IPS DF 4.7 (cell line): ENCODE data around the gene EEF2K.
"Not testable (repeated sequence)": the region's sequence is repeated elsewhere in the genome, so short reads cannot be mapped to it uniquely, and the experiment has no call there.

ENCODE experiments used
- DNase-seq: peaks from one replicate; pipeline ENCODE4 v3.0.0-alpha.2; 2013; ENCODE audit warnings: low spot score; ENCODE audit errors: extremely low read depth

EEF2K gene

DNA sequence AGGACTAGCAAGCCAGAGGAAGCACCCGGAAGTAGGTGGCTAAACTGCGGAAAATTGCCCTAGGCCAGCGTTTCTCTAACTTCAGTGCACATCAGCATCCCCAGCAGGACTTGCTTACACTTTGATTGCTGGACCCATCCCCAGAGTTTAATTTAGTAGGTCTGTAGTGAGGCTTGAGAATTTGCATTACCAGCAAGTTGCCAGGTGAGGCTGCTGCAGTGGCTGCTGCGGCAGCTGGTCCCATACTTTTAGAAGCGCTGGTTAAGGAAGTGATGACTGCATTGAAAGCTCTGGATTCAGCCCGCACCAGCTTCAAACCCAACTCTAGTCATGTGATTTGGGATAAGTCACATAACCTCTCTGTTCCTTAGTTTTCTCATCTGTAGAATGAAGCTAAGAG lies 4.2 kb downstream of the EEF2K start:
- no peak for DNase-seq

DNA sequence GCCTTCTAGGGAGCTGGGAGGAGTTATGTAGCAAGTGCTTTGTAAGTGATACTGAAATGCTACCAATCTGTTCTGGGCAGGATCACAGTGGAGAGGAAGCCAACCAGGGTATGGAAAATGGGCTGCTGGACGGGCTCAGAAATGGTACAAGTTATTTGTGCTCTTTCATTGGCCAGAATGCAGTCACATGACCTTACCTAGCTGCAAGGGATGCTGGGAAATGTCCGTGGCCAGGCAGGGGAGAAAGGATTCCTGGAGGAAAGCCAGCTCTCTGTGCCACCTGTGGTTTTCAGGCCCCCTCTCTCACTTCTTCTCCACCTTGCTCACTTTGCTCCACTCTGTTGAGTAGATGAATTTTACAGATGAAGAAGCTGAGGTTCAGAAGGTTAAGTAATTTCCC lies 4.8 kb downstream of the EEF2K start:
- no peak for DNase-seq

DNA sequence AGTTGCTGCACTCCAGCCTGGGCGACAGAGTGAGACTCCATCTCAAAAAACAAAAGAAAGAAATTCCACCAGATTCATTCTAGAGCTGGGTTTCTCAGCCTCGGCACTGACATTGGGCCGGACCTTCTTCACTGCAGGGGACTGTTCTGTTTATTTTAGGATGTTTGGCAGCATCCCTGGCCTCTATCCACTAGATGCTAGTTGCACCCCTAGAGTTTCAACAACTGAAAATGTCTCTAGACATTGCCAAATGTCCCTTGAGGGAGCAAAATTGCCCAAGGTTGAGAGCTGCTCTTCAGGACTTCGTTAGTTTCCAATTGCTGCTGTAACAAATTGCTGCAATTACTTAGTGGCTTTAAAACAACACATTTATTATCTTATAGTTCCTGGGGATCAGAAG lies 7.2 kb downstream of the EEF2K start:
- DNase-seq: no peak

DNA sequence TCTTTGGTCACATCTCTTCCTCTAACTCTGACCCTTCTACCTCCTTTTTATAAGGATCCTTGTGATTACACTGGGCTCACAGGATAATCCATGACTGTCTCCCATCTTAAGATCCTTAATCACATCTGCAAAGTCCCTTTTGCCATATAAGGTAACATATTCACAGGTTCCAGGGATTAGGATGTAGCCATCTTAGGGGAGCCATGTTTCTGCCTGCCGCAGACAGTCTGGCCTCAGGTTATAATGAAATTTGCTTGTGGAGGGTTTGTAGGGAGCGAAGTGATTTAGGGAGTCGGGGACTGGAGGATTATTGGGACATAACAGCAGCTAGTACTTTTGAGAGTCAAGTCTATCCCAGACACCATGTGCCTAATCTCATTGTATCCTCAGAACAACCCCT lies 7.7 kb downstream of the EEF2K start:
- no peak for DNase-seq

DNA sequence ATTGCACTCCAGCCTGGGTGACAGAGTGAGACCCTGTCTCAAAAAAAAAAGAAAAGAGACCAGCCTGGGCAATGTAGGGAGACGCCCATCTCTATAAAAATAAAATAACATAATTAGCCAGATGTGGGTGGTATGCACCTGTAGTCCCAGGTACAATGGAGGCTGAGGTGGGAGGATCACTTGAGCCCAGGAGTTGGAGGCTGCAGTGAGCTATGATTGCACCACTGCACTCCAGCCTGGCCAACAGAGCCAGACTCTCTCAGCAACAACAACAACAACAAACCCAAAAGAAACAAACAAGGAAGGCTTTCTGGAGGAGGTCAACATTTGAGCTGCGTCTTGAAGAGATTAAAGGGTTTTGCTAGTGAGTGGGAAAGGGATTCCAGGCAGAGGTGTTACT lies 8.3 kb downstream of the EEF2K start:
- no peak for DNase-seq

DNA sequence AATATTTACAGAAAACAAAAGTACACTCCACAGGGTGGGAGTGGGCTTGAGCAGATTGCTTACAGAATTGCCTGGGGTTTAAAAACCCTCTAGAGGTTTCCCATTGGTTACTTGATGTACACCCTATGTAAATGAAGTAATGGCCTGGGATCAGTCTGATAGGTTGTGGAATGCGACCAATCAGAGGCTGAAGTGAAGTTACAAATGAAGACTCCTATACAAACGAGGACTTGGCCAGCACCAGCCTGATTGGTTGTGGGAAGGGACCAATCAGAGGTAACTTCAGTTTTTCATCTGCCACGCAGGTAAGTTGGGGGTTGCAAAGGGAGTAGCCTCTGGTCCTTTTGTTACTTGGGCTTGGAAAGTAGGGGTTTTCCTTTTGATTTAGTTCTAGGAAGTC lies 8.8 kb downstream of the EEF2K start:
- no peak for DNase-seq

DNA sequence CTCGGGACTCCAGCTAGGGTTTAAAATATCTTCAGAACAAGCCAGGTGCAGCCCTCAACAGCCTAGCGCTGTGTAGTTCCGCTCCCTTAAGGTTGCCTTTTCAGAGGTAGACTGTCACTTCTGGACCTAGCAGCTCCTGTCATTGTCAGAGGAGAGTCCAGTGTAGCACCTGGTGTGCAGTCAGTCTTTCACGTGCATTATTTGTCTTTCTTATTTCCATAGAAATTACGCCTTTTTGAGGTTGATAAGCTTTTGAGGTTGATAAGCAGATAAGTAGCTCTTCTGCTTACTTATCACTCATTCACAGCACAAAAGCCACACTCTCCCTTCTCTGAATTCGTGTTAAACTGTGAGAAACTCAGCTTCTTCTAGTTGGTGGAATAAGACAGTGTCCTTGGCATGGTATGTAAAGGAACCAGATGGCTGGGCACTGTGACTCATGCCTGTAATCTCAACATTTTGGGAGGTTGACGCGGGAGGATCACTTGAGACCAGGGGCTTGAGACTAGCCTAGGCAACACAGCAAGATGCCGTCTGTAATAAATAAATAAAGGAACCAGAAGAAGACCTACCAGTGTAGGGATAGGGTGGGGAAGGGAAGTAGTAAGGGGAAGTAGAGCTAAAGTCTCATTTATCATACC lies 10.2 kb downstream of the EEF2K start:
- DNase-seq: no peak

DNA sequence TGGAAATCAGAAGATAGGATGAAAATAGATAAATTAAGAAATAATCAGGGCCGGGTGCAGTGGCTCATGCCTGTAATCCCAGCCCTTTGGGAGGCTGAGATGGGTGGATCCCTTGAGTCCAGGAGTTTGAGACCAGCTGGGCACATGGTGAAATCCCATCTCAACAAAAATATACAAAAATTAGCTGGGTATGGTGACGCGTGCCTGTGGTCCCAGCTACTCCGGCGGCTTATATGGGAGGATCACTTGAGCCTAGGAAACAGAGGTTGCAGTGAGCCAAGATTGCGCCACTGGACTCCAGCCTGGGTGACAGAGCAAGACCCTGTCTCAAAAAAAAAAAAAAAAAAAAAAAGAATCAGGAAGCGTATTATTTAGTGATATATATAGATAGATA lies 10.8 kb downstream of the EEF2K start:
- DNase-seq: not testable (repeated sequence)

DNA sequence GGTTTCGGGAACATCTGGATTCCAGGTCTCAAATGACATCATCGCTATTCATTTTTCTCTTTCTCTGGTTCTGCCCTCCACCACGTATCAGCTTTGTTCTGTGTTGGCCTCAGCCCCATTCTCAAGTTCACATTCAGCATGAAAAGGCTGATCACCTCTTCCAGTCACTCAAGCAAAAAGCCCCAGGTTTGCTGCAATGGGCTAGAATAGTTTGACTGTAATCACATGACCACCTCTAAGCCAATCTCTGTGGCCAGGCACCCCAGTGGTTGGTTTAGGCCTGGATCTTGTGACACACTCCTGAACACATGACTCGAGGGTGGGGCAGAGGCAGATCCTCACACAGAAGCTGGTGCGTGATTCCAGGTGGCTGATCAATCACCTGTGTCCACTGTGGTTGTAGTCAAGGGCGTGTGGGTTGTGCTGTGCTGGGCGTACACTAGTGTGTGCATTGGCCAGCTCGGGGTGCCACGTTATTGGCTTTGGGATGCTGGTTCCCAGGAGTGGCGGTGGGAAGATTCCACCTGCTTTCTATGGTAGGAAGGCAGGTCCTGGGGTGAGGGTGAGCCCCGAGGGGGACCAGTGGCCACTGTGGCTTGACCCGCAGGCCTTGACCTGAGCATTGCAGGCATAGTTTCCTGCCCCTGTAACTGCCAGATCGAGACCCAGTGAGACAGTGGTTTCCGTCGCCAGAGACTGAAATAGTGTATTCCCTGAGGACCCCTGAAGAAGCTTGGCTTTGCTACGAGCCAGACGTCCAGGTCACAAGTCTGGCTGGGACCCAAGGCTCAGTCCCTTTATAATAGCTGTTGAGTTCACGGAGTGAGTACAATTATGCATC lies 12.0 kb downstream of the EEF2K start:
- DNase-seq: no peak

DNA sequence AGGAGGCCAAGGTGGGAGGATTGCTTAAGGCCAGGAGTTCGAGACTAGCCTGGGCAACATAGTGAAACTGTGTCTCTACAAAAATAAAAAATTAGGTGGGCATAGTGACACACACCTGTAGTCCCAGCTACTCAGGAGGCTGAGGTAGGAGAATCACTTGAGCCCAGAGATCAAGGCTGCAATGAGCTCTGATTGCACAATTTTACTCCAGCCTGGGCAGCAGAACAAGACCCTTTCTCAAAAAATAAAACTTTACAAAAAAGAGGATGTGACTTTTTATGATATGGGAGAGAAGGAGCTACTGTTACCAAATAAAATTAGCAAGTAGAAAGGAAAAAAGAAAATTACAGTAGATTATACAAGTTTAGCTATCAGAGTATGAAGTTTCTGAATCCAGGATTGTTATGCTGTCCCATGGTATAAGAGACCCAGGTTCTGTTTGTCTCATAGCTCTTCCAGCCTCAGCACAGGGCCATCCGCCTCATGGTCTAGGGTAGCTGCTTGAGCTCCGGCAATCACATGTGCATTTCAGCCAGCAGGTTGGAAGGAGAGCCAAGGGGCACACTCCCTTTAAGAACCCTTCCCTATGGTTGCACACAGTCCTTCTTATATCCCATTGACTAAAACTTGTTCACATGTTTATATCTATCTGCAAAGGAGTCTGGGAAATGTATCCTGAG lies 13.5 kb downstream of the EEF2K start:
- DNase-seq: no peak

DNA sequence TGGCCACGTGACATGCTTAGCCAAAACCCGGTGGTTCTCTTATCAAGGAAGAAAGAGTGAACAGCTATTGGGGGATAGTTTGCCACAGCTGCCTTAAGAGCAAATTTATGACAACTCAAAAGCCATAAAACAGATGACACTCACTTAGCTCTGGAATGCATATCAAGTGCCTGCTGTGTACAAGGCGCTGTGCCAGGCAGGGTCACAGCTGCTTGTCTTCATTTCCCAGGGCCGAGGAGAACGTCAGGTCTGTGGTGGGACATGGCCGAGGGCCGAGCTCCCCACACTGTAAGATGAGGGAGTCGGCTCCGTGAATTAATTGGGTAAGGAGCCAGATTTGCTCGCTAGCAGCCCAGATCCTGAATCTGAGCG lies 14.0 kb downstream of the EEF2K start:
- no peak for DNase-seq

DNA sequence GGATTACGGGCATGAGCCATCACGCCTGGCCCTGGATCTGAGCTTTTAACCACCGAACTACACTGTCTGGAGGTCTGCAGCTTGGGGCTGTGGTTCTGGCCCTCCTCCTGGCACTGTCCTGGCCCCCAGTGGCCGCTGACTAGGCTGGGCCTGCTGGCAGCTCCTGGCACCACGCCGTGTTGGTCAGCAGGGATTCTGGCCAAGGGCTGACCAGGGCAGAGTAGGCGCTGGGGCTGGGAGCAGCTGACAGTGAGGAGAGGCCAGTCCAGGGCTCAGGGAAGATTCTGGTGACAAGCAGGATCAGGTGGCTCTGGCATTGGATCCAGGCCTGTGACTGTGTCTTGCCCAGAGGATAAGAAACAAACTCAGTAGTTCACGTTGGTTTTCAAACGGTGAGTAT lies 14.6 kb downstream of the EEF2K start:
- DNase-seq: no peak

DNA sequence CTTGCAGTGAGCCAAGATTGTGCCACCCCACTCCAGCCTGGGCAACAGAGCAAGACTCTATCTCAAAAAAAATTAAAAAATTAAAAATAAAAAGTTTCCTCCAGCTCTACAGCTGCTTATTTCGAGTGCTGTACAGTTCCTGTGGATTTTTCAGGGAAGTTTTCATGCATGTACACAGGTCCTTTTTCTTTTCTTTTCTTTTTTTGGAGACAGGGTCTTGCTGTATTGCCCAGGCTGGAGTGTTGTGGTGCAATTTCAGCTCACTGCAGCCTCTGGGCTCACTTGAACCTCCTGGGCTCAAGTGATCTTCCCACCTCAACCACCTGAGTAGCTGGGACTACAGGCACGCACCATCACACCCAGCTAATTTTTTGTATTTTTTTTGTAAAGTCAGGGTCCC lies 15.9 kb downstream of the EEF2K start:
- no peak for DNase-seq

DNA sequence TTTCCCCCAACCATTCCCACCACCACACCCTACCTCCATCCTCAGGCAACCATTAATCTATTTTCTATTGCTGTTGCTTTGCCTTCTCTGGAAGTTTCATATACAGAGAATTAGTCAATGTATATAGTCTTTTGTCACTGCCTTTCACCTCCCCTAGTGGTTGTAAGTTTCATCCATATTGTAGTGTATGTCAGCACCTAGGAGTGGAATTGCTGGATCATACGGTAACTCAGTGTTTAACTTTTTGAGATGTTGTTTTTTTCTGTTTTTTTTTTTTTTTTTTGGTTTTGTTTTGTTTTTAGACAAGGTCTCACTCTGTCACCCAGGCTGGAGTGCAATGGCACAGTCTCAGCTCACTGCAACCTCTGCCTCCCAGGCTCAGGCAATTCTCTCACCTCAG lies 16.9 kb downstream of the EEF2K start:
- DNase-seq: no peak

DNA sequence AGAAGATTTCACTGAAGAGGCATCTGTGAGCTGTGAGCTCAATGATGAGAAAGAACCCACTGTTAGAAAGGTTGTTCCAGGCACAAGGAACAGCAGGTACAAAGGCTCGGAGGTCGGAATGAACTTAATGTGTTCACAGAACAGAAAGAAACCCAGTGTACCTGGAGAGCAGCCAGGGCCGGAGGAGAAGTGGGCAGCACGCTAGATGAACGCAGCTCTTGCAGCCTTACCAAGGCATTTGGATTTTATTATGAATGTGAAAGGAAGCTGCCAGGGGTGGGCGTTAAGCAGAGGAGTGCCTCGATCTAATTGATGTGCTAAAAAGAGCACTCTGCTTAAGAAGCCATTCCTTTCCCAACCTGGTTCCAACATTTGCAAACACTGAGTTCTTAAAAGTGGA lies 19.0 kb downstream of the EEF2K start:
- no peak for DNase-seq

DNA sequence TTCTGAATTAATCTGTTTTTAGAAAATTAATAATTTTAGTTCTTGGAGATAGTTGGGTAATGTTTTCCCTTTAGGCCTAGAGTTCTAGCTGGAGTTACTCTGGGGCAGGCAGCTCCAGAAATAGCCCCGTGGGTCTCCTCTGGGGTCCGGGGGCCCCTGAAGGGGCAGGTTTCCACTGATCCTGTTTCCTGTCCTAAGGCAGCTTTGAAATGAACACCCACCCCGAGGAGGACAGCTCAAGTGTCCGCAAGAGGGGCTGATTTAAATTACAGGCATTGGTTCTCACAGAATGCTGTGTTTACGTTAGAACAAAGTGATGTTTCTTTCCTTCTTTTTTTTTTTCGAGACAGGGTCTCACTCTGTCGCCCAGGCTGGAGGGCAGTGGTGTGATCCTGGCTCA lies 23.8 kb downstream of the EEF2K start:
- DNase-seq: no peak

DNA sequence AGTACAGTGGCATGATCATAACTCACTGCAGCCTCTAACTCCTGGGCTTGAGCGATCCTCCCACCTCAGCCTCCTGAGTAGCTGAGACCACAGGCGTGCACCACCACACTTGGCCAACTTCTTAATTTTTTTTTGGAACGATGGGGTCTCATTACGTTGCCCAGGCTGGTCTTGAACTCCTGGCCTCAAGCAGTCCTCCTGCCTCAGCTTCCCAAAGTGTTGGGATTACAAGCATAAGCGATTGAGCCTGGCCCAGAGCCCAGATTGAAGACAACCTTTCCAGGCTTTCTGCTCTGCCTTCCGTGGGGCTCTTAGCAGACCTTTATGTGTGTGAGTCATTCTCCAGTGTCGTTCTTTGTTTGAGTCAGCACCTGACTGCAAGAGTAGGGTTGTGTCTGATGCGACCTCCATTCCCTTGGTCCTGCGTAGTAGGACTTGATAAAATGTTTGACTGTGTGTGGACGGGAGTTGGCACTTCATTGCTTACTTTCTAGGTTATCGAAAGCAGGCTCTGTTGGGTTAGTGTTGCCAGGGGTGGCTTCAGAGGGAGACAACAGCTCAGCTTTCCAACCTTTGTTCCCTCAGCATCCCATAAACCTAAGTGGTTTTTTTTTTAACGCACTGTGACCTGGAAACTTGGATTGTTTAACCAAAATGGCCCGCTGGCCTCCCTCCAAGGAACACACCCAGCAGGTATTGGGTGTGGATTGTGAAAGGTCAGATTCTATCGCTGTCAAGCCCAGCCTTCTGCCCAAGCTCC lies 26.4 kb downstream of the EEF2K start:
- DNase-seq: no peak

DNA sequence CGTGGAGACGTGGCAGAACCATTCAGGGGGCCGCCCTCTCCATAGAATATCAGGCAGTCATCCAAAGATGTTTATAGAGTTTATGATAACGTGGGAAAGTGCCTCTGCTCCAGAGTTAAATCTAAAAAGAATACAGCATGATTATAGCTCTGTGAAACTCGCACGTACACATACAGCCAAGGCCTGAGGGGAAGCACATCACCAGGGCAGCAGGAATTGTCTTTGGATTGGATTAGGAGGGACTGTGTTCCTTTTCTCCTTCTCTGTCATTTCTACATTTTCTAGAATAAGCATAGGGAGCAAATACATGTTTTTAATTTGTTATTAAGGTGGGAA lies 26.9 kb downstream of the EEF2K start:
- DNase-seq: no peak

DNA sequence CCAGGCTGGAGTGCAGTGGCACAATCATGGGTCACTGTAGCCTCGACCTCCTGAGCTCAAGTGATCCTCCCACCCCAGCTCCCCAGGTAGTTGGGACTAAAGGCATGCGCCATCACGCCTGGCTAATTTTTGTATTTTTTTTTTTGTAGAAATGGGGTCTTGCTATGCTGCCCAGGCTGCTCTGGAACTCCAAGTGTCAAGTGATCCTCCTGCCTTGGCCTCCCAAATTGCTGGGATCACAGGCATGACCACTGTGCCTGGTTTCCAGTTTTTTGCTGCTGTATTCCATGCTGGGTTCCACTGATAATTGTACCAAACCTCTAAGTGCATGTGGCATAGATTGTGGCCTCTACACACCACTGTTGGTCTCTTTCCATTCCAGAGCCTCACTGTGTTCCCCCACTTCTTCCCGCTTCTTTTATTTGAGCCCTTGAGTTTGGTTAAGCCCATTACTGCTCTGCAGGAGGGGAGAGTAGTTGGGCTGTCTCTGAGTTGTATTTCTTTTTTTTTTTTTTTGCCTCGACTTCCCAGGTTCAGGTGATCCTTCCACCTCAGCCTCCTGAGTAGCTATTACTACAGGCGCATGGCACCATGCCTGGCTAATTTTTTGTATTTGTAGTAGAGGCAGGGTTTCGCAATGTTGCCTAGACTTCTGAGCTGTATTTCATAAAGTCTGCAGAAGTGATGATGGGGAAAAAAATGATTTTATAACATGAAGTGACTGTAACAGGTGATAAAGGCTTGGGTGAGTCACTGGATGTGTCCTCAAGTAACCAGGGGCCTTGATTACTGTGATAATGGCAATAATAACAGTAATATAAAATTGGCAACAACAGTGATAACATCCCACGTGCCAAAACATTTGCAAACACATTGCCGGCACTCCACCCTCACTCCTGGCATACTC lies 30.0 kb downstream of the EEF2K start:
- no peak for DNase-seq

DNA sequence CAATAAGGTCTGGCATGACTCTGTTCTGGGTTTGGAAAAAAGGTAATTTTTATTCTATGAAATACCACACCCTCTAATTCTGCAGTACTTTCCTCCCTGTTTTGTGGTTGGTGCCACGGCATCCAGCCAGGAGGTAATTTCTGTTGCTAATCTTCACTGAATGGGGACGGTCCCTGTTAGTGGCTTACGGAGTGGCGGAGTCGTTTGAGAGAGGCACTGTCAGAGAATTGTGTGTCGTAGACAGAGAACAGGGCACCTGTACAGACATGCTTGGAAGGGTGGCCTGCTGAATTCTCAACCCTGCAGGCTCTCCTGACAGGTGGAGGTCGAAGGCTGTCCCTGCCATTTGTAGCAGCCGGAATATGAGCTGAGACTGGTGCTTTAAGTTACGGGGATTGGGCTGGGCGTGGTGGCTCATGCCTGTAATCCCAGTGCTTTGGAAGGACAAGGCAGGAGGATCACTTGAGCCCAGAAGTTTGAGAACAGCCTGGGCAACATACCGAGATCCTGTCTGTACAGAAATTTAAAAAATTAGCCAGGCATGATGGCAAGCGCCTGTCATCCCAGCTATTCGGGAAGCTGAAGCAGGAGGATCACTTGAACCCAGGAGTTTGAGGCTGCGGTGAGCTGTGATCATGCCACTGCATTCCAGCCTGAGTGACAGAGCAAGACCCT lies 33.2 kb downstream of the EEF2K start:
- DNase-seq: no peak
